HepG2 (cell line): ENCODE measurements around the gene CYP19A1. TPM values are rescaled to one million over a fixed set of nuclear protein-coding genes. Genes with fewer than 3 reads are reported as not detected.

Source experiments
- ATAC-seq: fragments of 200-7000 bp; cut with Tn5 transposase; 3 replicates; pipeline ENCODE4 v1.9.1; 2020; ENCODE audit warnings: mild to moderate bottlenecking, moderate library complexity
- BruUV-seq: library from RNA; stranded (reverse); fragments of 400-500 nt; replicated peaks from 2 replicates; lab custom pipeline; 2021; lab: Mats Ljungman, UMichigan
- CTCF ChIA-PET: fragments of 300-600 bp; formaldehyde crosslinking; extraction: SDS; loops from one replicate; lab custom pipeline; 2021; ENCODE audit warnings: low total read pairs, inconsistent platforms, low intra/inter-chr PET ratio; lab: Yijun Ruan, JAX
- POLR2A ChIA-PET: fragments of 350-600 bp; sonication (Branson Sonifier 250); formaldehyde crosslinking; loops from one replicate; lab custom pipeline; 2020; ENCODE audit warnings: antibody characterized with exemption, inconsistent platforms; lab: Yijun Ruan, JAX
- DNase-seq: peaks from one replicate; pipeline ENCODE4 v3.0.0-alpha.2; 2015; ENCODE audit warnings: low spot score
- FAIRE-seq: peaks from 3 replicates; lab custom pipeline; 2011; peaks lifted over from hg19 to GRCh38; lab: Jason Lieb, UNC
- H2AFZ ChIP-seq: one replicate; pipeline ENCODE4 v1.6.1; 2011; ENCODE audit warnings: low read length, inconsistent platforms
- H3K27ac ChIP-seq: fragments of 300-600 bp; 3 replicates; pipeline ENCODE4 v1.8.0; 2011; ENCODE audit warnings: mixed run types, mild to moderate bottlenecking, mixed read lengths, low read length, inconsistent platforms; ENCODE audit not compliant: insufficient read depth; ENCODE audit errors: extremely low read length
- H3K27me3 ChIP-seq, 2 experiments: fragments of 200-600 bp in 1 of 2; 2 replicates in 1 of 2; 3 replicates in 1 of 2; pipeline versions ENCODE4 v1.6.0 to v1.8.0; 2011; ENCODE audit warnings: low read length in 2 of 2, mild to moderate bottlenecking in 2 of 2, moderate library complexity in 2 of 2, inconsistent platforms in 1 of 2; ENCODE audit not compliant: insufficient read depth in 2 of 2, control insufficient read depth in 1 of 2
- H3K36me3 ChIP-seq, 2 experiments: fragments of 200-600 bp in 1 of 2; replicated peaks in 1 of 2; 2 replicates in 1 of 2; 3 replicates in 1 of 2; pipeline versions ENCODE4 v1.5.1 to v1.8.0; 2011; ENCODE audit warnings: low read length in 2 of 2, inconsistent platforms in 1 of 2; ENCODE audit not compliant: insufficient read depth in 2 of 2, control insufficient read depth in 1 of 2
- H3K4me1 ChIP-seq: 2 replicates; pipeline ENCODE4 v1.5.1; 2012; ENCODE audit warnings: low read length, inconsistent platforms; ENCODE audit not compliant: insufficient read depth
- H3K4me2 ChIP-seq: 2 replicates; pipeline ENCODE4 v1.6.0; 2011; ENCODE audit warnings: low read depth, low read length, inconsistent platforms
- H3K4me3 ChIP-seq, 3 experiments: fragments of 200-600 bp in 1 of 3; sonication (generic), shearing (Covaris generic) in 1 of 3; replicated peaks in 1 of 3; 2 replicates each; pipeline ENCODE4 v1.5.1; 2011 to 2016; ENCODE audit warnings: low read length in 3 of 3, inconsistent platforms in 2 of 3, low read depth in 2 of 3, mild to moderate bottlenecking in 2 of 3, control low read depth in 1 of 3, mixed read lengths in 1 of 3; ENCODE audit not compliant: insufficient read depth in 1 of 3
- H3K79me2 ChIP-seq: one replicate; pipeline ENCODE4 v1.6.1; 2011; ENCODE audit warnings: low read length, inconsistent platforms; ENCODE audit not compliant: insufficient read depth
- H3K9ac ChIP-seq: 2 replicates; pipeline ENCODE4 v1.6.0; 2011; ENCODE audit warnings: mild to moderate bottlenecking, low read depth, low read length, inconsistent platforms; ENCODE audit not compliant: insufficient read depth
- H3K9me3 ChIP-seq: 2 replicates; pipeline ENCODE4 v1.5.1; 2012; ENCODE audit warnings: mild to moderate bottlenecking, low read length
- H4K20me1 ChIP-seq: 2 replicates; pipeline ENCODE4 v1.6.0; 2011; ENCODE audit warnings: inconsistent platforms, mild to moderate bottlenecking, low read length, moderate library complexity; ENCODE audit not compliant: insufficient read depth
- DPF2 ChIP-seq: sonication (generic); formaldehyde crosslinking; IDR thresholded peaks from 2 replicates; pipeline ENCODE4 v1.4.0; 2020; ENCODE audit warnings: mild to moderate bottlenecking, low read depth, missing genetic modification reagents, borderline replicate concordance
- FOXA1 ChIP-seq, 2 experiments: fragments of 450-650 bp in 1 of 2; sonication (generic) in 1 of 2; formaldehyde crosslinking in 1 of 2; IDR thresholded peaks; 2 replicates each; pipeline versions ENCODE4 v1.4.0 to v1.6.1; 2016 to 2020; ENCODE audit warnings: missing genetic modification reagents in 1 of 2
- FOXJ3 ChIP-seq: sonication (generic); formaldehyde crosslinking; IDR thresholded peaks from 2 replicates; pipeline ENCODE4 v1.4.0; 2020; ENCODE audit warnings: missing genetic modification reagents, mild to moderate bottlenecking, borderline replicate concordance
- NFAT5 ChIP-seq: sonication (generic); formaldehyde crosslinking; IDR thresholded peaks from 2 replicates; pipeline ENCODE4 v1.4.0; 2020; ENCODE audit warnings: missing genetic modification reagents
- NR2F1 ChIP-seq, 2 experiments: fragments of 450-650 bp in 1 of 2; formaldehyde crosslinking in 1 of 2; IDR thresholded peaks; 2 replicates each; pipeline versions ENCODE4 v1.5.0 to v1.6.1; 2016 to 2020; ENCODE audit warnings: mild to moderate bottlenecking in 1 of 2, missing compliant biosample characterization in 1 of 2, missing genetic modification reagents in 1 of 2, moderate library complexity in 1 of 2
- SETDB1 ChIP-seq: sonication (generic); formaldehyde crosslinking; IDR thresholded peaks from 2 replicates; pipeline ENCODE4 v1.5.1; 2020; ENCODE audit warnings: missing genetic modification reagents, mild to moderate bottlenecking, borderline replicate concordance
- SIN3B ChIP-seq: fragments of 150-350 bp; IDR thresholded peaks from 2 replicates; pipeline ENCODE4 v1.6.1; 2014; ENCODE audit warnings: low read length
- ZNF18 ChIP-seq: sonication (generic); formaldehyde crosslinking; IDR thresholded peaks from 2 replicates; pipeline ENCODE4 v1.8.0; 2022; ENCODE audit warnings: mild to moderate bottlenecking, missing genetic modification reagents; ENCODE audit not compliant: insufficient replicate concordance
- ZNF513 ChIP-seq: sonication (generic); formaldehyde crosslinking; conservative IDR thresholded peaks from 2 replicates; pipeline ENCODE4 v1.5.0; 2020; ENCODE audit warnings: missing genetic modification reagents
- ZNF687 ChIP-seq: sonication (generic); formaldehyde crosslinking; IDR thresholded peaks from 2 replicates; pipeline ENCODE4 v1.5.1; 2020; ENCODE audit warnings: mild to moderate bottlenecking, missing genetic modification reagents, moderate library complexity
- WGBS: methylation state at CpG from one replicate; pipeline ENCODE4 v1.1.6; 2017; ENCODE audit warnings: low lambda C conversion rate; 5-methylcytosine and 5-hydroxymethylcytosine counted together
- in situ Hi-C: cut with HindIII; loops from 2 replicates; pipeline ENCODE4 v1.10.0; 2017; ENCODE audit warnings: low pct_unique_long_range_greater_than_20kb; ENCODE audit not compliant: extremely low pct_ligation_motif_present
- intact Hi-C: fragments of 100-400 bp; cut with micrococcal nuclease; formaldehyde crosslinking; loops from one replicate; pipeline ENCODE4 v1.10.0; 2022; ENCODE audit not compliant: unreplicated experiment
- polyA plus RNA-seq, 8 experiments: library from polyadenylated mRNA; depleted of rRNA in 3 of 8; stranded (reverse) in 7 of 8; unstranded in 1 of 8; fragments of >200 nt; fragmentation: Illumina TruSeq in 4 of 8; extraction: Trizol in 4 of 8; gene quantifications; 2 replicates each; pipeline versions ENCODE4 v1.2.1 to v1.2.3, GENCODE V29; 2011 to 2016; ENCODE audit warnings: low read depth in 4 of 8, missing spikeins in 1 of 8, mixed read lengths in 1 of 8; ENCODE audit not compliant: insufficient read depth in 1 of 8
- total RNA-seq, 5 experiments: library from RNA; depleted of rRNA; stranded (reverse); fragments of >200 nt; fragmentation: Illumina TruSeq; extraction: Trizol; gene quantifications; 2 replicates each; pipeline ENCODE4 v1.2.3, GENCODE V29; 2016; ENCODE audit warnings: low read depth in 1 of 5

The CYP19A1 gene
- total and polyA plus RNA-seq, 2 of the 13 experiments (the other 11 are each of a cell fraction or from before 2014, with no cell fraction given), result 10.9 to 23.0 TPM

- 92% methylated on average over 2 of the region's 2 CpGs for WGBS
- BruUV-seq, result no TSS peak
- intact Hi-C loops (loop anchor here (1.0 kb wide), 1 partner anchor 13 kb away; no protein-coding TSS in a partner anchor), in situ Hi-C loops (no loop called here)
- H3K4me2 ChIP-seq, result peak overlapping the region; percentile 69
- FAIRE-seq, result no peak
- ATAC-seq, result no peak; the same call in 2 of the 3 replicates
- peaks cover 48% of the 10 kb centered on the region for H3K4me1 ChIP-seq
- H3K27me3 ChIP-seq, result no peaks in the 10 kb centered on the region; a peak in 1 of 5 replicates
- H3K27ac ChIP-seq, result peak overlapping the region; percentile 63
- H4K20me1 ChIP-seq, result no peaks in the 10 kb centered on the region
- ChIA-PET CTCF (no interaction called here), POLR2A (interaction anchor here (1.0 to 2.1 kb wide), 4 partner anchors 10 to 15 kb away, joined by 4 to 19 read pairs (median 6); no protein-coding TSS in a partner anchor)
- no peaks in the 10 kb centered on the region for H3K36me3 ChIP-seq
- no peak overlapping the region for H2AFZ ChIP-seq
- no peaks in the 10 kb centered on the region for H3K9me3 ChIP-seq
- H3K4me3 ChIP-seq, result peak overlapping the region in 1 of 3 experiments; percentile 34; a peak in 1 of 6 replicates
- no peaks in the 10 kb centered on the region for H3K79me2 ChIP-seq
- 0 out of 2 replicates have a peak overlapping the region, but pooled peaks have one; percentile 23 for H3K9ac ChIP-seq
- DNase-seq, result no peak
- TF ChIP-seq ZNF687 (CRISPR knock-in tag) (no peak), ZNF513 (0 out of 2 replicates have a peak, but pooled peaks have one; percentile 56), FOXA1 (IDR thresholded peaks at IDR 0.05) (no peak), FOXA1 (CRISPR knock-in tag; IDR thresholded peaks at IDR 0.05) (no peak), FOXJ3 (CRISPR knock-in tag) (no peak), NR2F1 (CRISPR knock-in tag; IDR thresholded peaks at IDR 0.05) (no peak), SETDB1 (no peak), ZNF18 (peak; percentile 74), NFAT5 (CRISPR knock-in tag) (peak; percentile 38; the same call in 1 of the 2 replicates), DPF2 (CRISPR knock-in tag) (no peak), SIN3B (no peak)
Measured at GRCh38 chr15:51298620-51299019, 39.8 kb downstream of the CYP19A1 start.
